GM21786 (cell line): ENCODE measurements around the gene SMARCD3.

ENCODE experiments used
- ATAC-seq: cut with Tn5 transposase; IDR thresholded peaks from one replicate; pipeline ENCODE4 v1.9.1; 2021; ENCODE audit not compliant: unreplicated experiment

The SMARCD3 gene

DNA sequence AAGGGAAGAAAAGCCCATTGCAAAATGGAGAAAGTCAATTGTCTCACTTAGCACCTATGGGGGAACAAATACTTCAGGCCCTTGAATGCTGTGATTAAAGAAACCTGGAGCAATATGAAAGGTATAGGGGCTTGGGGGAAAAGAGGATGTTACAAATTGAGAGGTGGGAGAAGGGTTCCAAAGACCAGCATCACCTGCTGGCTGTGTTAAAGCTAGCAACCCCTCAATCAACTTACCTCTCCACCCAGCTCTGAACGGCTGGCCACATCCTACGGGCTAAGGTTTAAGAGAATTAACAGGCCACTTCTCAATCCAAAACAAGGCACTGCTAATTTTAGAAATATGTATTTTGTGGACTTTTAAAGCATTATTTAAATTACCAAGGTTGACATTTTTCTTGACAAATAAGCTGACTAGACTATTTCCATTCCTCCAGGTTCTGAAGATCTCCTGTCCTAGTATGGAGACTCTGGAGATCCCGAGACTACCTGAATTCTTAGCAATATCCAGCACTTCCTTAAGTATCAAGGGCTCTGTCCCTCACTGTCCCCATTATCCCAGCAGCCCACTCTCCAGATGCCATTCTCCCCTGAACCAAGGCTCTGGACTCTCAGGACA lies 37.2 kb downstream of the SMARCD3 start:
- ATAC-seq: no peak

DNA sequence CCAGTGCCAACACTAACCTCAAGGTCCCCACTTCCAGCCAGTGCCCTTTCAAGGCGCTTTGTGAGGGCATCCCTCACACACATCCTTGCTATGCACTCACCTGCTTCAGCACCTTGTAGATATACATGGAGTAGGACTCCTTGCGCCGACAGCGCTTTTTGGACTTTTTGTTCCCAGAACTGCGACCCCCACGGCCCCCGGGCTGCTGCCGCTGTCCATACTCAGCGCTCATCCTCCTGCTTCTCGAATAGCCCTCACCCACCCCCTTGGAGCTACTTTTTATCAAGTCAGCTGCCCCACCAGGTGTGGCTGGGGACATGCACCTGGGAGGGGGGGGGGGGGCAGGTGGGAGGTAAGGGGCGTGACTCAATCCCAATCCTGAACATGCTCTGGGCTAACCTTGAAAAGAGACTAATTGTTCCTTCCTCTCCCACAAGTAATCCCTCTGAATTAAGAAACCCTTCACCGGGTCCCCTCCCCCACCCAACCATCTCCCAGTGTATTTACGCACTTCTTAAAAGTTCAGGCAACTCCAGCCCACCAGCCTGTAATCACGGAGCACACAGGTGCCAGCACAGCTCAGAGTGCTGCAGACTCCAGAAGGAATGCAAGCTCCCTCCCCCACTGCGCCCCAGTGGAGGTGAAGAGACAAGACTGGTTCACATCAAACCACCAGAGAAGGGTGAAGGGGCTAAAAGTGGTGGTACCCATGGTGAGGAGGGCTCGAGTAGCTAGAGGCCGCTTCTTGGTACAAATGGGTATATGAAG lies 38.2 kb downstream of the SMARCD3 start, which contains the start of gene H2BK1:
H2BK1 (minus strand) TSS at position 402 of the 768 bp plus-strand sequence; CDS start at position 232, 170 bp downstream.
- no peak for ATAC-seq

DNA sequence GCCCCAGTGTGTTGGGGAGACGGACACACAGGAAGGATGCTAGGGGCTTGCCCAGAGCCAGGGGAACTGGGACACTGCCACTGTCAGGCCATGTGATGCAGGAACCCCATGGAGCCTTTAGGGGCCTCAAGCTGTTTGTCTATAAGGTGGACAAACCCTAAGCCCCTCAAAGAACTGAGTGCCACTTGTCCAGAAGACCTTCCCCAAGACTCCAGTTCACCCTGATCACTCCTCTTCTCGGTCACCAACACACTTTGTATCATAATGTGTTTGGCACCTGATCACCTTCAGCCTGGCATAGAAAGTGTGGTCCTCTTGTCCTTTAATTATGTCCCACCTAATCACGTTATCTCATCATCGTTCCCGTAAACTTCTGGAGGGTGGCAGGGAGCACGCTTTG lies 38.9 kb downstream of the SMARCD3 start:
- no peak for ATAC-seq

DNA sequence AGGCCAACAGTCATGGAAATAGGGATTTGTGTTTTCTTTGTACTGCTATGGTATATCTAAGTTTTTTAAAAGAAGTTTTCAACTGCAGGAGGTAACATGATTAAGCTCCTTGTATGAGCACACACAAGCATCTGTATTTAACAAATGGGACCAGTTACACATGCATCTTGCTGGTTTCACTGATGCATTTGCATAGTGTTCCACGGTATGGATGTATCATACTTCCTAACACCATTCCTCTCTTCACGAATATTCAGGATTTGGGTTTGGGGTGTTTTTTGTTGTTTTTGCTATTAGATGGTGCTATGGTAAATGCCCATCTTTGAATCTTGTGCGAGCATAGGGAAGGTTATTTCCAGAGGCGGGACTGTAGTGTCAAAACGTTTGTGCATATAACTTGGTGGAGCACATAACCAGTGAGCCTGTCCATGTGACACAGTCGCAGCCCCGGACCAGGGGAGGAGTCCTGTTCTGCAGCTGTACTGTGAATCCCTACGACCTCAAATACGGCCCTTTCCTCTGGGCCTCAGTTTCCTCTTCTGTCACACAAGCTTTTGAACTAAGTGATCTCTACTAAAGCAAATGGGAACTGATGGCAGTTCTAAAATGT lies 40.1 kb downstream of the SMARCD3 start:
- no peak for ATAC-seq

DNA sequence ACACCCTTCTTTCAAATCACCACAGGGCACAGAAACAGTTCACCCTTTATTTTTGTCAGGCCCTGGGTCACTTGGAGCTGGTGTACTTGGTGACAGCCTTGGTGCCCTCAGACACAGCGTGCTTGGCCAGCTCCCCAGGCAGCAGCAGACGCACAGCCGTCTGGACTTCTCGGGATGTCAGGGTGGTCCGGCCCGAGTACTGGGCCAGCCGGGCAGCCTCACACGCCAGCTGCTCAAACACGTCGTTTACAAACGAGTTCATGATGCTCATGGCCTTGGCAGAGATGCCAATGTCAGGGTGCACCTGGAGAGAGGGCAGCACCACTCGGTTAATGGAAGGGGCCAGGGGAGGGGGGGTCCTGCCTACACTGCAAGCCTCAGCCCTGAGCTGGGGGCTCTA lies 40.7 kb downstream of the SMARCD3 start:
- ATAC-seq: no peak

DNA sequence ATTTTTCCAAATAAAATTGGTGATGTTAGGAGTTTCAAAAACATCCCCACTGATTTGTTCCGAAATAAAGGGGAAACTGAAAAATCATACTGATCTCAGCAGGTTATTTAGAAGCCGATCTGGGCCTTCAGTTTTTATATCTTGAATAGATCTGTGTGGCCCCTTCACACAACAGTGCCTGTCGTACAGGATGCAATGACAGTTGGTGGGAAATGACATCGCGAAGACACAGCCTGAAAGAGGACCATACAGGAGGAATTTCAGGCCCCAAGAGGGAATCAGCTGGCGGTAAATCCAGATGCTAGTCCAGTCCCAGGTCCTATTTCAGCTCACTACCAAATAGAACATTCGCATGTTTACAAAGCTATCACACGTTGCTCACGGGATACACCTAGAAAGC lies 41.2 kb downstream of the SMARCD3 start:
- ATAC-seq: no peak

DNA sequence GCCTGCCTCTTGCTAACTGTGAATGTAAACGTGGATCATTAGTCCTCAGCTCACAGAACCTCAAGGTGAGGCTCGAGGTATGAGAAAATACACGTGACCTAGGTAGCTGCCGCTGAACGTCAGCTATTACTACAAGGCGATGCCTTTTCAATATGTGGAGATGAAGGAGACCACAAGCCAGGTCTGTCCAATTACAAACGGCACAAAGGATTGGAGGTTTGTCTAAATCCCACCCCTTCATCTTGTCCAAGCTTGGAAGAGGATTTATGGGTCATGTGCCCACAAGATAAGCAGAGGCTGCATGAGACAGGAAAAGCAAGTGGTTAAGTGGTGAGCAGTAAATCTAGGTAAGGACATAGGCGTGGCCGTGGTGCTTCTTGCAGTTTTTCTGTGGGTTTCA lies 41.6 kb downstream of the SMARCD3 start:
- no peak for ATAC-seq

DNA sequence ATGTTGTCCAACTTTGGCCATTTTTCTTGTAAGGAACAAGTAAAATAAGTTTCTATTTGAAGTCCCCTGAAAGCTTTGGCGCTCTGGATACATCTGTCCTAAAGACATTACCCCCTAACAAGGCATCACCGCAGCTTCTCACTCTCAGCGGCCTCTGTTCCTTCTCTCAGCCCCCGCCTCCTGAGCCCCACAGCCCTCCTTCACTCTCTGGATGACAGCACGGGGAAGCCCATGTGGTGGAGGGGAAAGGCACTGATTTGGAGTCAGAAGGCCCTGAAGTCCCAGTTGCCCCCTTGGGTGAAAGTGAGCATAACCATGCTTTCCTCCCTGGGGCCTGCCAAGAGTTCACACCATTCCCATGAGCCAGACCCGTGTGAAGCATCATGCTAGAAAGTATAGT lies 42.8 kb downstream of the SMARCD3 start:
- no peak for ATAC-seq

DNA sequence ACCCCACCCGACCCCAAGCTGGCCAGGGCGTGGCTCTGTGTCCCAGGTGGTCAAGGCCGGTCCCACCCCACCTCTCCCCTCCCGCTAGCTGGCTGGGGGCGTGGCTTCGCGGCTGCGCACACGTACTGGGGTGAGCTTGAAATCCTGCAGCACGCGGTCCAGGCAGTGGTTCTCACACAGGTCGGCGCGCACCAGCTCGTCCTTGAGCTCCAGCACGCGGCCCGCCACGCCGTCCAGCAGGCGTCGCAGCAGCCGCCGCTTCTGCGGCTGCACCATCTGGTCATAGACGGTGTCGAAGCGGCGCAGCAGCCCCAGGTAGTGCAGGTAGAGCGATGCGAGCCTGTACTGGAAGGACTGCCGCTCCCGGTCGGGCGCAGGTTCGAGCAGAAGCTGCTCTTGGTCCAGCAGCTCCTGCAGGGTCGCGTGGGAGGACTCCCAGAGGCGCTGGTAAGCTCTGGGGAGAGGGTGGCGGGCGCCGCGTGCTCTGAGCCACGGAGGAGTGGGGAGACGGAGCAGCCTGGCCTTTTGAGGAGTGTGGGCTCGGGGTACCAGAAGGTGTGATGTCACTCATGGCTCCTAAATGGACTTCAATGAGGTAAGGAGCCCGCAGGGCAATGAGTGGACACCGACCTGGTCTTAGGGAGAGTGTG lies 44.0 kb downstream of the SMARCD3 start:
- no peak for ATAC-seq

DNA sequence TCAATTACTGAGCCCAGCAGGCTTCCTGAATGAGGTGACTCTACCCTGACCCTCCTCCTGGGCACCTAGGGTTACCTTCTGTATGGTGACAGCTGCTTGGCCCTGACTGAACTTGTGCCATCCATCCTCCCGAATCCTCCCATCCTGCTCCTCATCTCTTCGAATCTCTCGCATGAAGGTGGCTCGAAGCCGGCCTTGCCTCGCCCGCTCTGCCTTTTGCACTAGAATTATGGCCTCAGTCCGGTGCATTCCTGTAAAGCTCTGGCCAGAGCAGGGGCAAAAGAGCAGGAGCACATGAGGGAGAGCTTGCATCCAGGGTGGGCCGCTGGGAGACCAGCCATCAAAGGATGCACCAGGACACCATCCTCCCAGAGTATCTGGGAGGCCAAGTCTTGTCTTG lies 45.7 kb downstream of the SMARCD3 start:
- ATAC-seq: no peak

DNA sequence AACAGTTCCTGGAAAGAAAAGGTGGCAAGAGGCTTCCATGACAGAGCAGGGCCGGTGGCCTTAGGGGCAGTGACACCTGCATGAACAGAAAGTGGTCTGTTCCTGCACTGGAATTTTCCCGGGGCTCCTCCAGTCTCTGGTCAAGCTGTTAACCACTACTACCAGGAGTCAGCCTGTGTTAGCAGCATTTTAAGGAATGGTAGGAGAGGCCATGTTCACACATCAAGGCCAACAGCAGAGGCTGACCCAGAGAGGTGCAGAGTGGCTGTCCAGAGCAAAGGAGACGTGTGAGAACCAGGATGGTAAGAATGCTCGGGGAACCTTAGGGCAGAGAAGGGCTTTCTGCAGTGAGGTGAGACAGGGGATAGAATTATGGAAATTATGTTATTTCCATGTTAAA lies 46.7 kb downstream of the SMARCD3 start:
- ATAC-seq: no peak

DNA sequence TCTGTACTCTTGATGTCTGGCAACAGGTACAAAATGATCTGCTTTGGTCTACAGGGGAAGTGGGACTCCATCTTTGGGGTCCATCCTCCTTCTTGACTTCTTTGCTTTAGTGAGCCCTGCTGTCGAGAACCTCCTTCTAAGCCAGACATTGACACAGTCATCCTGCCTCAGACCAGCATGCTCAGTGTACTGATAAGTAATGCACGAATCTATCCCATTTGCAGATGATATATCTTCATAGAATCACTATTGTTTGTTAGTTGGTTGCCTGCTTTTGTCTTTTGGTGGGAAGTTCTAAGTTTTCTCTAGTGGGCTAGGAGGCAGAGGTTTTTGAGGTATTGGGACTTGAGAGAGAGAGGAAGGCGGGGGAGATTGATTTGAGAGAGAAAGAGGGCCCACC lies 47.1 kb downstream of the SMARCD3 start:
- no peak for ATAC-seq

DNA sequence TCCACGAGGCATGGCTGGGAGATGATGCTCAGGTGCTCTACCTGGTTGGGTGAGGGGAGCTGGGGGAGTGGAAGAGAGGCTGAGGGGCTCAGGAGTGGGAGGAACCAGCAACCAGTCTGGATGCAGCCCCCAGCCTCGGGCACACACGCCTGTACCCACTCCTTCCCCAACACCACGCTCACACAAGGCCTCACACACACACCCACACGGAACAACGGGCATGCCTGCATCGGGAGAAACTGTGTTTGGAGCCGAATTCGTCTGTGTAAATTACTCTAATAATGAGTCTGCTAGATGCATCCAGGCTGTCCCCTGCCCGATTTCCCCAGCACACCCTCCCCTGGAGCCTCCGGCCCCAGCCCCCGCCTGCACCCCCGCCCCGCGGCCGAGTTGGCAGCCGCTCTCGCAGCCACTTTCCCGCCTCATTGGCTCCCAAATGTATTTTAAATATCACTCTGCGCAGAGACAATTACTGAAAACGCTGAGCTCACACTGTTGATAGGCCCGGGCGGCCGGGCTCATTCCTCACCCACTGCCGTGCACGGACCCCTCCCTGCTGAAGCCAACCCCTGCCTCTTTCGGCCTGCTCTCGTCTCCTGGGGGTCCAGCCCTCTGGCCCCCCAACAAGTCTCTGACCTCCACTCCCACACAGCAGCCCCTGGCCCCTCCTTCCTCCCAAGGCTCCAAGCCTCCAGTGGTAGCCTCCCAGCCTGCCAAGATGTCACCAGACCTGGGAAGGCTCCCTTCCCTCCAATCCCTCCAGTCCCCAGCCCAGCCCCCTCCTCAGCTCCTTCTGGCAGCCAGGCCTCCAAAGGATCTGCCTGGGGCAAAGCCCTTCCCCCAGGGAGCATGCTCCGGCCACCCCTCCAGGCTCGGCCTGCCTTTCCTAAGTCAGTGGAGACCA lies 49.3 kb downstream of the SMARCD3 start:
- no peak for ATAC-seq

DNA sequence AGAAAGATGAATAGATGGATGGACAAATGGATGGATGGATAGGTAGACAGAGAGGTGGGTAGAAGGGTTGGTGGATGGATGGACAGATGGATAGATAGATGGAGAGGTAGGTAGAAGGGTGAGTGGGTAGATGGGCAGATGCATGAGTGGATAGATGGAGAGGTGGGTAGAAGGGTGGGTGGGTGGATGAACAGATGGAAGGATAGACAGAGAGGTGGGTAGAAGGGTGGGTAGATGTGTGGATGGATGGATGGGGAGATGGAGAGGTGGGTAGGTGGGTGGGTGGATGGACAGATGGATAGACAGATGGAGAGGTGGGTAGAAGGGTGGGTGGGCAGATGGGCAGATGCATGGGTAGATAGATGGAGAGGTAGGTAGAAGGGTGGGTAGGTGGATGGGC lies 50.6 kb downstream of the SMARCD3 start:
- no peak for ATAC-seq

DNA sequence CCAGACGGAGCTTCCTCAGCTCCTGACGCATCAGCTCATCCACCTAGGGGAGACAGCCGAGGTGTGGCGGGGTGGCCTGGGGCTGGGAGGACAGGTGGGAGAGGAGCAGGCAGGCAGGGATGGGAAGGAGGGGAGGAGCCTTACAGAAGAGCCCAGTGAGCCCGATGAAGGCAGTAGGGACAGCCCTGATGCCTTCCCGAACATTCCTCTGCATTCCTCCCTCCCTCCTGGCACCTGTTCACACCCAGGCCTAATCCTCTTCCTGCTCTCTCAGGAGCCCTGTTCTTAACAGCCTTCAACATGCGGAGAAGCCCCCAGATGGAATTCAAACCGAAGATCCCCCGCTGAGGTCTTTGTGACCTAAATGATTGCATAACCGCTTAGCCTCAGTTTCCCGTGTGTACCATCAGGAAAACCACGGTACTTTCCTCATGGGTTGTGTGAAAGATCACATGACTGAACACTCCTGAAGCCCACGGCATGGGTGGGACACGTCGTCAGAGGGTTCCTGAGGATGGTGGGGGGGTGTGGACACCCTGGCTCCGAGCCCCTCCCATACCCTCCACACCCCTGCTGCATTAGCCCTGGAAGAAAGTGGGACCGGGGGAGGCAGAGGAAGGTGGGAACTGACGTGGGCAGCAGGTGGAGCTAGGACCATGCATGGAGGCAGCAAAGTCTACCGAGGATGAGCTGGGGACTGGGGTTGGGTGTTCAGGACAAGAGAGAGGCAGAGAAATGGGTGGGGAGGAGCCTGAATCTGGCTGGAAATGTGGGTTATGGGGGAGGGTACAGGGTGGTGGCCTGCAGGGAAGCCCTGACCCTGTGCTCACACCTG lies 52.7 kb downstream of the SMARCD3 start:
- ATAC-seq: no peak

DNA sequence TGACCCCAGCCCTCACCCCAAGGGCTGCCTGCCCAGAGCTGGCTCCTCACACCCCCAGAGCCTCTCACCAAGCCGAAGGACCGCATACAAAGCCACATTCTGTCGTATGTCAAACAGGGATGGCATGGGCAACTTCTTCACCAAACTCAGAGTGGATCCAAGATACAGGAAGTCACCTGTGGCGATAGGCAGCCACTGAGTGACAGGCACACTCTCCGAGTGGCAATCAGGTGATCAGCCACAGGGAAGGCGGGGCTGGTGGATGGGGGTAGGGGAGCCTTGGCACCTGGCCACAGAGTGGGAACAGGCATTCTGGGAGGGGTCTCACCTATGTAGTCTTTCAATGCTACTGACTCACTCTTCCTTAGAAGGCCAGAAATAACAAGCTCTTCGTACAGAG lies 54.3 kb downstream of the SMARCD3 start:
- ATAC-seq: no peak

DNA sequence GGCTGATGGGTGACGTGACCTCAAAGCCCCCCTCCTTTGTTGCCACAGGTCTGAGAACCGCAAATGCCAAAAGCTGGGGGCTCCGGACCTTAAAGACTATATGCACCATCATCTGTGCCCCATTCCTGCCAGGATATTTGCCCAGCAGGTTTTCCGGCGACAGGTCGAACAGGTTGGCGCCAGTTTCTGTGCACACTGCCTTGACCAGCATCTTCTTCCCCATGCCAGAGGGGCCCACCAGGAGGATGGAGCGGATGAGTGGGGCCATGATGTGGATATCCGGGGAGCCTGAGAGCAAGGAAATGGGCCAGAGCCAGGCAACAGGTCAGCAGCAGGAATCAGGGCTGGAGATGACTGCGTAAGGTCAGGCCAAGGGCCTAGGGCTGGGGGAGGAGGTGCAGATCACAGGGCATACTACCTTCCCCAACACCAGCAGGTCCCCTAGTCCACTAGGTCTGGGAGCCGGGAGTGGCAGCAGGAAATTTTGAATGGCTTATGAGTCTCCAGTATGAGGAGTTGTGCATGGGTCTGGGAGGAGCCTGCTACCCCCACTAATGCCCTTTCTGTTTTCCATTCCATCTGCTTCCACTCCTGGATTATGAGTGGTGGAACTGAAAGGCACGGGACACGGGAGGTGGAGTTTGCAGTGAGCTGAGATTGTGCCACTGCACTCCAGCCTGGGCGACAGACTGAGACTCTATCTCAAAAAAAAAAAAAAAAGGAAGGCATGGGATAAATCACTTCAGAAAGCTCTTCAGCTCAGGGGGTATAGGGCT lies 55.1 kb downstream of the SMARCD3 start:
- no peak for ATAC-seq

DNA sequence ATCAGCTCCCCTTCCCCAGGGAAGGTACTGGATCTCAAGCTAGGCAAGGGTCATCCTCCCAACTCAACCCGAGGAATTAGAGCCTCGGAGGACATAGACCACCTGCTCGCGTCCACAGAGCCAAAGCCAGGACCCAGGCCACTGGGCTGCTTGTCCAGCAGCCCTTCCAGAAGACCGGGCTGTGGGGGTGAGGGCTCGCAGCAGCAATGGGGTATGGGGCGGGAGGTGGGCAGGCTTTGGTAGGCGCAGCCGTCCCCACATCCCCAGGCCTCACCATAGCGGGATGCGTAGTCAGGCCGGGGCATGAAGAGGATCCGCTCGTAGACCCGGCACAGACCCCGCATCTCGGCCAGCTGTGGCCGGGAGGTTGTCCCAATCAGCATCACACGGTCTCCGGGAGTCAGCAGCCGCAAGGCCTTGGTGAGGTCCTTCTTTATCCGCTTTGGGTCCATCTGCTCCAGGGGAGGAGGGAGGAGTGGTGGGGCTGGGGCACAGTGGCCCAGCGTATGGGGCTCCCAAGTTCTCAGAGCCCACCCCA lies 56.4 kb downstream of the SMARCD3 start:
- no peak for ATAC-seq

DNA sequence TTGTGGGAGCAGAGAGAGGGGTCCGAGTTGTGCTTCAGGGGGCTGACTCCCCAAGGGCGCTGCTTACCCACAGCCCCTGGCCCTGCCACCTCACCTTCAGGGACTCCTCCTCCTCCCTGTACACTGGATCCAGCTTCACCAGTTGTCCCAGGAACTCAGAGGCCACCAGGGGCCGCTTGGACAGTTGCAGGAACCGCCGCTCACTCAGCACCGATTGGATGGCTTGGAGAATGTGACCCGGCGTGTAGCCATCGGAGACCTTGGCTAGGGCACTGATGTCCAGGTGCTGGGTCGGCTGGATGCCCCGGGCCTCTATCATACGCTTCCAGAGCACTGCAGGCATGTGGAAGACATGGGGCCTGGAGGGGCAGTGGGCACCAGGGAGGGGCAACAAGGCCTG lies 57.0 kb downstream of the SMARCD3 start:
- ATAC-seq: no peak
